GM19455 (cell line): ENCODE data around the gene IGSF21.

Source experiments
- ATAC-seq: cut with Tn5 transposase; IDR thresholded peaks from one replicate; pipeline ENCODE4 v1.9.1; 2021; ENCODE audit not compliant: unreplicated experiment

Gene IGSF21

GRCh38 chr1:18396247-18396980 lies 288.8 kb downstream of the IGSF21 start:
- ATAC-seq = no peak

GRCh38 chr1:18397641-18398040 lies 290.0 kb downstream of the IGSF21 start:
- no peak for ATAC-seq

GRCh38 chr1:18398791-18399530 lies 291.4 kb downstream of the IGSF21 start:
- no peak for ATAC-seq

- ATAC-seq = no peak
Observed at GRCh38 chr1:18400347-18401102, 292.9 kb downstream of the IGSF21 start.

GRCh38 chr1:18401921-18402320 lies 294.3 kb downstream of the IGSF21 start:
- ATAC-seq = no peak

GRCh38 chr1:18404460-18404859 lies 296.9 kb downstream of the IGSF21 start:
- ATAC-seq = no peak

- ATAC-seq = no peak
Observed at GRCh38 chr1:18407166-18408045, 299.8 kb downstream of the IGSF21 start.

- no peak for ATAC-seq
Observed at GRCh38 chr1:18408656-18409370, 301.2 kb downstream of the IGSF21 start.

GRCh38 chr1:18409609-18410237 lies 302.1 kb downstream of the IGSF21 start:
- no peak for ATAC-seq

GRCh38 chr1:18410407-18410806 lies 302.8 kb downstream of the IGSF21 start:
- no peak for ATAC-seq

- ATAC-seq = no peak
Observed at GRCh38 chr1:18411321-18411720, 303.7 kb downstream of the IGSF21 start.

GRCh38 chr1:18411820-18412641 lies 304.4 kb downstream of the IGSF21 start:
- no peak for ATAC-seq

- no peak for ATAC-seq
Observed at GRCh38 chr1:18412882-18413353, 305.3 kb downstream of the IGSF21 start.

- no peak for ATAC-seq
Observed at GRCh38 chr1:18413541-18414305, 306.1 kb downstream of the IGSF21 start.

GRCh38 chr1:18414321-18414720 lies 306.7 kb downstream of the IGSF21 start:
- ATAC-seq = no peak

GRCh38 chr1:18414872-18415447 lies 307.4 kb downstream of the IGSF21 start:
- no peak for ATAC-seq

- no peak for ATAC-seq
Observed at GRCh38 chr1:18415448-18416027, 307.9 kb downstream of the IGSF21 start.
